NCI-H2171 treated with DMSO at 0.1 percent for 48 hours (cell line): ENCODE data around the gene TRAPPC12.
"Not testable (repeated sequence)": the region's sequence is repeated elsewhere in the genome, so short reads cannot be mapped to it uniquely, and the experiment has no call there.

Experiments
- DNase-seq: peaks from one replicate; lab custom pipeline; 2025; lab: John Stamatoyannopoulos, UW

Gene TRAPPC12

GRCh38 chr2:3369340-3370181 lies 9.9 kb upstream of the TRAPPC12 start:
- not testable (repeated sequence) for DNase-seq

- DNase-seq = no peak
These were observed 2.7 kb upstream of the TRAPPC12 start for GRCh38 chr2:3376821-3377220.

GRCh38 chr2:3377279-3377611 lies 2.2 kb upstream of the TRAPPC12 start:
- peak; percentile 80 for DNase-seq

- peak; percentile 99 for DNase-seq
These were observed 1.7 kb upstream of the TRAPPC12 start, which contains the start of gene EIPR1 for GRCh38 chr2:3377612-3378432. Gene EIPR1, minus strand, starts transcription at chr2:3377818. Its CDS starts 129 bp downstream, at chr2:3377689.

- no peak for DNase-seq
These were observed 201 bp upstream of the TRAPPC12 start for GRCh38 chr2:3379339-3379646.

- DNase-seq = no peak
These were observed 7.0 kb downstream of the TRAPPC12 start for GRCh38 chr2:3386448-3386958.

GRCh38 chr2:3387011-3387410 lies 7.5 kb downstream of the TRAPPC12 start:
- DNase-seq = no peak

GRCh38 chr2:3387644-3388411 lies 8.3 kb downstream of the TRAPPC12 start:
- DNase-seq = no peak

- no peak for DNase-seq
These were observed 8.9 kb downstream of the TRAPPC12 start for GRCh38 chr2:3388412-3388738.

- no peak for DNase-seq
These were observed 9.7 kb downstream of the TRAPPC12 start for GRCh38 chr2:3389193-3389592.

- DNase-seq = no peak
These were observed 10.5 kb downstream of the TRAPPC12 start for GRCh38 chr2:3390041-3390440.

GRCh38 chr2:3392216-3392615 lies 12.7 kb downstream of the TRAPPC12 start:
- DNase-seq = no peak

GRCh38 chr2:3396920-3397559 lies 17.5 kb downstream of the TRAPPC12 start:
- DNase-seq = no peak

- no peak for DNase-seq
These were observed 19.4 kb downstream of the TRAPPC12 start for GRCh38 chr2:3398857-3399256.

- no peak for DNase-seq
These were observed 19.9 kb downstream of the TRAPPC12 start for GRCh38 chr2:3399381-3399780.

GRCh38 chr2:3399829-3400228 lies 20.3 kb downstream of the TRAPPC12 start:
- DNase-seq = no peak

- no peak for DNase-seq
These were observed 24.3 kb downstream of the TRAPPC12 start for GRCh38 chr2:3403587-3404334.

- DNase-seq = no peak
These were observed 24.9 kb downstream of the TRAPPC12 start for GRCh38 chr2:3404349-3404894.

- DNase-seq = no peak
These were observed 25.8 kb downstream of the TRAPPC12 start for GRCh38 chr2:3405307-3405706.

GRCh38 chr2:3405876-3406275 lies 26.4 kb downstream of the TRAPPC12 start:
- DNase-seq = no peak

- no peak for DNase-seq
These were observed 27.0 kb downstream of the TRAPPC12 start for GRCh38 chr2:3406501-3406900.
